ENCODE data around the gene TKT. TPM values are rescaled to one million over a fixed set of nuclear protein-coding genes. Genes with fewer than 3 reads are reported as not detected.
A peak's percentile ranks its signal among the peaks of the same experiment; 100 is the strongest.
"Not testable (repeated sequence)": the region's sequence is repeated elsewhere in the genome, so short reads cannot be mapped to it uniquely, and the experiment has no call there.

TKT gene
- total and polyA plus RNA-seq, 3 donors from 2014 or later, result 99.9 to 184 (median 112) TPM

GRCh38 chr3:53269888-53270880 lies 14.4 kb upstream of the TKT start:
- intact Hi-C loops (cut with DNase I; ENCODE audit: low total_unique reads), result no loop called here
- H3K36me3 ChIP-seq (ENCODE audit: low read depth, missing control alignments), result no peaks in the 10 kb centered on the region
- WGBS, 2 donors, result 42 to 61% methylated on average over 5 to 12 of the region's 12 CpGs
- H3K4me3 ChIP-seq, result no peak overlapping the region
- H3K27me3 ChIP-seq, result no peaks in the 10 kb centered on the region
- H3K4me1 ChIP-seq, result peaks cover 13% of the 10 kb centered on the region
- peak overlapping the region; percentile 60 to 87 for H3K27ac ChIP-seq
- peak; percentile 89 for DNase-seq
- TF ChIP-seq CTCF (IDR thresholded peaks at IDR 0.05), result no peak
- TF ChIP-seq POLR2A (IDR thresholded peaks at IDR 0.05), result no peak
- no peaks in the 10 kb centered on the region for H3K9me3 ChIP-seq

DNA sequence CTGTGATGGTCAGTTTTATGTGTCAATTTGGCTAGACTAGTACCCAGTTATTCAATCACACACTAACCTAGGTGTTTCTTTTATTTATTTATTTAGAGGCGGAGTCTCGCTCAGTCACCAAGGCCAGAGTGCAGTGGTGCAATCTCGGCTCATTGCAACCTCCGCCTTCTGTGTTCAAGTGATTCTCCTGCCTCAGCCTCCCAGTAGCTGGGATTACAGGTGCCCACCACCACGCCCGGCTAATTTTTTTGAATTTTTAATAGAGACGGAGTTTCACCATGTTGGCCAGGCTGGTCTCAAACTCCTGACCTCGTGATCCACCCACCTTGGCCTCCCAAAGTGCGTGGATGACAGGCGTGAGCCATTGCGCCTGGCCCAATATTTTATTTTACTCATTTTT lies 13.4 kb upstream of the TKT start:
- intact Hi-C loops (cut with DNase I; ENCODE audit: low total_unique reads), result not testable (repeated sequence)

DNA sequence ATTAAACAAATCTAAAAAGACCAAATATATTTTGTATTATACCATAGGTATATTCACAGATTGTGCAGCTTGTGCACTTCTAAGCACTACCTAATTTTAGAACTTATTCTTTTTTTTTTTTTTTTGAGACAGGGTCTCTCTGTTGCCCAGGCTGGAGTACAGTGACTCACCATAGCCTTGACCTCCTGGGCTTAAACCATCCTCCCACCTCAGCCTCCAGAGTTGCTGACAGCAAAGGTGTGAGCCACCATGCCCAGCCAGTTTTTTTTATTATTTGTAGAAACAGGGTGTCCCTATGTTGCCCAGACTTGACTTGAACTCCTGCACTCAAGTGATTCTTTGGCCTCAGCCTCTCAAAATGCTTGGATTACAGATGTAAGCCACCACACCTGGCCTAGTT lies 11.9 kb upstream of the TKT start:
- no peak overlapping the region for H3K4me3 ChIP-seq
- no peak for DNase-seq
- no peak for TF ChIP-seq POLR2A (IDR thresholded peaks at IDR 0.05)
- no peak for TF ChIP-seq CTCF (IDR thresholded peaks at IDR 0.05)
- intact Hi-C loops (cut with DNase I; ENCODE audit: low total_unique reads), result no loop called here
- no peaks in the 10 kb centered on the region for H3K9me3 ChIP-seq
- H3K4me1 ChIP-seq, result peaks cover 13% of the 10 kb centered on the region
- no peaks in the 10 kb centered on the region for H3K27me3 ChIP-seq
- H3K27ac ChIP-seq, result no peak overlapping the region
- no peaks in the 10 kb centered on the region for H3K36me3 ChIP-seq (ENCODE audit: low read depth, missing control alignments)

More for the DNA sequence above, 13.4 kb upstream of the TKT start:
- not testable (repeated sequence) for H3K4me3 ChIP-seq; DNase-seq; H3K9me3 ChIP-seq; H3K27me3 ChIP-seq; H3K36me3 ChIP-seq (ENCODE audit: low read depth, missing control alignments)
- Histone ChIP-seq H3K27ac (peak overlapping the region in 1 of 2 donors; percentile 87), H3K4me1 (peaks cover 13% of the 10 kb centered on the region)
- 95 to 99% methylated on average over 11 of the region's 11 CpGs for WGBS, 2 donors

GRCh38 chr3:53264718-53265117 lies 8.9 kb upstream of the TKT start:
- TF ChIP-seq POLR2A (IDR thresholded peaks at IDR 0.05) (no peak), CTCF (IDR thresholded peaks at IDR 0.05) (no peak)
- intact Hi-C loops (cut with DNase I; ENCODE audit: low total_unique reads), result no loop called here
- no peak overlapping the region for H3K4me3 ChIP-seq
- no peak overlapping the region for H3K27ac ChIP-seq
- no peaks in the 10 kb centered on the region for H3K9me3 ChIP-seq
- H3K4me1 ChIP-seq, result peaks cover 14% of the 10 kb centered on the region
- no peaks in the 10 kb centered on the region for H3K36me3 ChIP-seq (ENCODE audit: low read depth, missing control alignments)
- no peak for DNase-seq
- no peaks in the 10 kb centered on the region for H3K27me3 ChIP-seq
- 80 to 82% methylated on average over 3 of the region's 3 CpGs for WGBS, 2 donors

- intact Hi-C loops (cut with DNase I; ENCODE audit: low total_unique reads), result no loop called here
- no peaks in the 10 kb centered on the region for H3K36me3 ChIP-seq (ENCODE audit: low read depth, missing control alignments)
- no peaks in the 10 kb centered on the region for H3K27me3 ChIP-seq
- peaks cover 18% of the 10 kb centered on the region for H3K4me1 ChIP-seq
- no peak overlapping the region for H3K27ac ChIP-seq
- DNase-seq, result no peak
- H3K4me3 ChIP-seq, result no peak overlapping the region
- 86 to 88% methylated on average over 4 of the region's 4 CpGs for WGBS, 2 donors
- no peaks in the 10 kb centered on the region for H3K9me3 ChIP-seq
- TF ChIP-seq POLR2A (IDR thresholded peaks at IDR 0.05) (no peak), CTCF (IDR thresholded peaks at IDR 0.05) (no peak)
Observed at GRCh38 chr3:53263907-53264306, 8.1 kb upstream of the TKT start.

Measured in testis (tissue), 3 donors.